ENCODE measurements around the gene PDYN. TPM values are rescaled to one million over a fixed set of nuclear protein-coding genes. Genes with fewer than 3 reads are reported as not detected.

The PDYN gene
- polyA plus RNA-seq, 2 donors = not detected

GRCh38 chr20:1929460-1929859 is 64.4 kb downstream of the PDYN start:
- 41 to 65% methylated on average over 3 of the region's 3 CpGs for WGBS, 2 donors
- H3K36me3 ChIP-seq (ENCODE audit: control insufficient read depth in 2 of 2, insufficient read depth in 2 of 2, low read length in 1 of 2) = peaks cover 0 to 3% of the 10 kb centered on the region in 2 donors
- no peak overlapping the region for H3K4me3 ChIP-seq (ENCODE audit: low read depth in 1 of 2, low read length in 2 of 2)
- no peaks in the 10 kb centered on the region for H3K9me3 ChIP-seq (ENCODE audit: control insufficient read depth in 2 of 2, insufficient read depth in 1 of 2, low read depth in 1 of 2, low read length in 1 of 2)
- H3K4me1 ChIP-seq (ENCODE audit: control insufficient read depth in 2 of 2, insufficient read depth in 2 of 2, low read length in 1 of 2) = peaks cover 2 to 5% of the 10 kb centered on the region in 2 donors
- H3K27ac ChIP-seq (ENCODE audit: low read depth in 2 of 2, low read length in 1 of 2) = no peak overlapping the region
- no peaks in the 10 kb centered on the region for H3K27me3 ChIP-seq (ENCODE audit: control insufficient read depth in 1 of 2, insufficient read depth in 2 of 2, low read length in 2 of 2)

- Histone ChIP-seq H3K27ac (ENCODE audit: low read depth in 2 of 2, low read length in 1 of 2) (no peak overlapping the region), H3K4me1 (ENCODE audit: control insufficient read depth in 2 of 2, insufficient read depth in 2 of 2, low read length in 1 of 2) (peaks cover 2 to 5% of the 10 kb centered on the region in 2 donors), H3K9me3 (ENCODE audit: control insufficient read depth in 2 of 2, insufficient read depth in 1 of 2, low read depth in 1 of 2, low read length in 1 of 2) (no peaks in the 10 kb centered on the region), H3K27me3 (ENCODE audit: control insufficient read depth in 1 of 2, insufficient read depth in 2 of 2, low read length in 2 of 2) (no peaks in the 10 kb centered on the region), H3K36me3 (ENCODE audit: control insufficient read depth in 2 of 2, insufficient read depth in 2 of 2, low read length in 1 of 2) (peaks cover 0 to 3% of the 10 kb centered on the region in 2 donors), H3K4me3 (ENCODE audit: low read depth in 1 of 2, low read length in 2 of 2) (no peak overlapping the region)
- WGBS, 2 donors = 82 to 86% methylated on average over 7 of the region's 7 CpGs
Measured at GRCh38 chr20:1928782-1929181, 65.1 kb downstream of the PDYN start.

Other genes starting within 250 kb of the PDYN start
- gene SIRPA, start 98.7 kb downstream of the PDYN start, polyA plus RNA-seq = 1 to 10 TPM; 5.1 to 7.9 TPM
- 1 to 10 TPM; 6.9 to 8.0 TPM for gene STK35, start 107.8 kb upstream of the PDYN start, polyA plus RNA-seq